ENCODE measurements around the gene C2orf66.

Gene C2orf66

GRCh38 chr2:196821195-196821594 lies 12.0 kb upstream of the C2orf66 start:
- no peak for ATAC-seq (replicated peaks; ENCODE audit: extremely low read depth, poor library complexity, severe bottlenecking)
- no peak for DNase-seq (ENCODE audit: low spot score in 2 of 2)
- no peak overlapping the region for H3K4me3 Mint-ChIP-seq
- peaks cover 5% of the 10 kb centered on the region for H3K9me3 Mint-ChIP-seq
- H3K4me1 Mint-ChIP-seq = no peaks in the 10 kb centered on the region
- peaks cover 63% of the 10 kb centered on the region for H3K27me3 Mint-ChIP-seq
- H3K27ac Mint-ChIP-seq (ENCODE audit: low read depth) = no peak overlapping the region
- H3K36me3 Mint-ChIP-seq (ENCODE audit: insufficient read depth) = peaks cover 2% of the 10 kb centered on the region

DNA sequence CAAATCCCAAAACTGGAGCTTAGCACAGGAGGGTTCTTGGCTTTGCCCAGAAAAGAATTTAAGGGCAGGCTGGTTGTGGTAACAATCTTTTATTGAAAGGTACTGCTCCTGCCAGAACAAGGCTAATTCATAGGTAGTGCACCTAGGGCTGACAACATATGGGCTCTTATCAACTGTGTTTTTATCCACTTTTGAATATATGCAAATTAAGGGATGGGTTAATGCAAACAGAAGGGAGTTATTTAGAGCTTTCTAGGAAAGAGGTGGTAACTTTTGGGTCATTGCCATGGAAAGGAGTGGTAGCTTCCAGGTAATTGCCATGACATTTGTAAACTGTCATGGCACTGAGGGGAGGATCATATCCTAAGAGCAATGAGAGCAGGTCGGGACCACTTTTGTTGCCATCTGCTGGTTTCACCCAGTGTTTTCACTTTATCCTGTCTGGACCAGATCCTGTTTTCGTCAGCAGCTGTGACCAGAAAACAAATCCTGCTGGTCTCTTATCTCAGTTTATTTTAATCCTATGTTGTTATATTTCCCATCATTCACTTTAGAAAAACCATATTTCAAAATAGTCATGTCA lies 981 bp downstream of the C2orf66 start:
- ATAC-seq (replicated peaks; ENCODE audit: extremely low read depth, poor library complexity, severe bottlenecking) = no peak
- peaks cover 79% of the 10 kb centered on the region for H3K27me3 Mint-ChIP-seq
- H3K9me3 Mint-ChIP-seq = no peaks in the 10 kb centered on the region
- DNase-seq (ENCODE audit: low spot score in 2 of 2) = no peak
- no peaks in the 10 kb centered on the region for H3K36me3 Mint-ChIP-seq (ENCODE audit: insufficient read depth)
- no peak overlapping the region for H3K27ac Mint-ChIP-seq (ENCODE audit: low read depth)
- no peaks in the 10 kb centered on the region for H3K4me1 Mint-ChIP-seq
- no peak overlapping the region for H3K4me3 Mint-ChIP-seq

- no peaks in the 10 kb centered on the region for H3K9me3 Mint-ChIP-seq
- peaks cover 8% of the 10 kb centered on the region for H3K4me1 Mint-ChIP-seq
- H3K27ac Mint-ChIP-seq (ENCODE audit: low read depth) = no peak overlapping the region
- H3K4me3 Mint-ChIP-seq = no peak overlapping the region
- H3K36me3 Mint-ChIP-seq (ENCODE audit: insufficient read depth) = peaks cover 4% of the 10 kb centered on the region
- no peak for ATAC-seq (replicated peaks; ENCODE audit: extremely low read depth, poor library complexity, severe bottlenecking)
- no peak for DNase-seq (ENCODE audit: low spot score in 2 of 2)
- peaks cover 51% of the 10 kb centered on the region for H3K27me3 Mint-ChIP-seq
Observed at GRCh38 chr2:196804381-196804780, 4.8 kb downstream of the C2orf66 start.

GRCh38 chr2:196802401-196802800 lies 6.8 kb downstream of the C2orf66 start:
- H3K4me3 Mint-ChIP-seq = no peak overlapping the region
- H3K27ac Mint-ChIP-seq (ENCODE audit: low read depth) = no peak overlapping the region
- H3K9me3 Mint-ChIP-seq = no peaks in the 10 kb centered on the region
- peaks cover 8% of the 10 kb centered on the region for H3K36me3 Mint-ChIP-seq (ENCODE audit: insufficient read depth)
- peaks cover 36% of the 10 kb centered on the region for H3K27me3 Mint-ChIP-seq
- ATAC-seq (replicated peaks; ENCODE audit: extremely low read depth, poor library complexity, severe bottlenecking) (no peak), DNase-seq (ENCODE audit: low spot score in 2 of 2) (no peak)
- H3K4me1 Mint-ChIP-seq = peaks cover 14% of the 10 kb centered on the region

GRCh38 chr2:196801674-196802261 lies 7.4 kb downstream of the C2orf66 start:
- no peaks in the 10 kb centered on the region for H3K9me3 Mint-ChIP-seq
- H3K27ac Mint-ChIP-seq (ENCODE audit: low read depth) = no peak overlapping the region
- H3K4me1 Mint-ChIP-seq = peaks cover 20% of the 10 kb centered on the region
- ATAC-seq (replicated peaks; ENCODE audit: extremely low read depth, poor library complexity, severe bottlenecking) (no peak), DNase-seq (ENCODE audit: low spot score in 2 of 2) (no peak)
- peaks cover 30% of the 10 kb centered on the region for H3K27me3 Mint-ChIP-seq
- H3K4me3 Mint-ChIP-seq = no peak overlapping the region
- H3K36me3 Mint-ChIP-seq (ENCODE audit: insufficient read depth) = peaks cover 9% of the 10 kb centered on the region

DNA sequence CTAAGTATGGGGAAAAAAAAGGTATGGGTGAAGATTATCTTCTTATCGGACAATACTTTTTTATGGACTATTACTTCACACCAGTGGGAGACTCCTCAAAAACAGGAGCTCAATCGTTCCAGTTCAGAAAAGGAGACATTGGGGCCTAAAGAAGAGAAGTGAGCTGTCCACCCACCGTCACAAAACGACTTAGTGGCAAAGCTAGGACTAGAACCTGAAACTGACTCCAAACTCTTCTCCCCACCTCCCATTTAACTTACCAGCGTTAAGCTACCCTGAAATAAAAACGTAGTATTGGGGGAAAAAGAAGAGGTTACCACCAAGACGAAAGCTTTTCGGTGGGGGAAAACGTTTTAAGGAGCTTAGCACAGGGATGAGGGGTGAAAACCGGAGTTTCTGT lies 10.2 kb downstream of the C2orf66 start:
- peaks cover 14% of the 10 kb centered on the region for H3K27me3 Mint-ChIP-seq
- H3K36me3 Mint-ChIP-seq (ENCODE audit: insufficient read depth) = peaks cover 26% of the 10 kb centered on the region
- ATAC-seq (replicated peaks; ENCODE audit: extremely low read depth, poor library complexity, severe bottlenecking) = peak; percentile 12
- peak overlapping the region; percentile 97 for H3K27ac Mint-ChIP-seq (ENCODE audit: low read depth)
- peak overlapping the region; percentile 96 for H3K4me3 Mint-ChIP-seq
- peaks cover 28% of the 10 kb centered on the region for H3K4me1 Mint-ChIP-seq
- no peaks in the 10 kb centered on the region for H3K9me3 Mint-ChIP-seq
- DNase-seq (ENCODE audit: low spot score in 2 of 2) = no peak

DNA sequence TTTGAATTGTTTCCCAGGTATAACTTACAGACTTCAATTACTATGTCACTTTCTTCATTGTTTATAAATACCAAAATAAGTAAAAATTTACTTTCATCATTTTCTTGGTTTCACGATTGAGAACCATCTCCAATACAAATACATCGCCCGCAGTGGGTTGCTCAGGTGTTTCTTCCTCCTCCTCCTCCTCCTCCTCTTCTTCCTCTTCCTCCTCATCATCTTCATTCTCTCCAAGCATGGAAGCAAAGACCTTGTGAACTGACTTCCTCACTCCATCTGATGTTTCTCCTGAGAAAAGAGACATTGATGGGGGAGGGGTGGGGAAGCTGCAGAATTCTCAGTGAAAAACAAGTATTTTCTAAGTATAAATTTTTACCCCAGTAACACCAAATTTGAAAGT lies 16.3 kb downstream of the C2orf66 start:
- DNase-seq (ENCODE audit: low spot score in 2 of 2) = no peak
- no peaks in the 10 kb centered on the region for H3K27me3 Mint-ChIP-seq
- no peak overlapping the region for H3K27ac Mint-ChIP-seq (ENCODE audit: low read depth)
- peaks cover 14% of the 10 kb centered on the region for H3K4me1 Mint-ChIP-seq
- H3K9me3 Mint-ChIP-seq = no peaks in the 10 kb centered on the region
- H3K4me3 Mint-ChIP-seq = no peak overlapping the region
- H3K36me3 Mint-ChIP-seq (ENCODE audit: insufficient read depth) = peaks cover 58% of the 10 kb centered on the region
- ATAC-seq (replicated peaks; ENCODE audit: extremely low read depth, poor library complexity, severe bottlenecking) = no peak

DNA sequence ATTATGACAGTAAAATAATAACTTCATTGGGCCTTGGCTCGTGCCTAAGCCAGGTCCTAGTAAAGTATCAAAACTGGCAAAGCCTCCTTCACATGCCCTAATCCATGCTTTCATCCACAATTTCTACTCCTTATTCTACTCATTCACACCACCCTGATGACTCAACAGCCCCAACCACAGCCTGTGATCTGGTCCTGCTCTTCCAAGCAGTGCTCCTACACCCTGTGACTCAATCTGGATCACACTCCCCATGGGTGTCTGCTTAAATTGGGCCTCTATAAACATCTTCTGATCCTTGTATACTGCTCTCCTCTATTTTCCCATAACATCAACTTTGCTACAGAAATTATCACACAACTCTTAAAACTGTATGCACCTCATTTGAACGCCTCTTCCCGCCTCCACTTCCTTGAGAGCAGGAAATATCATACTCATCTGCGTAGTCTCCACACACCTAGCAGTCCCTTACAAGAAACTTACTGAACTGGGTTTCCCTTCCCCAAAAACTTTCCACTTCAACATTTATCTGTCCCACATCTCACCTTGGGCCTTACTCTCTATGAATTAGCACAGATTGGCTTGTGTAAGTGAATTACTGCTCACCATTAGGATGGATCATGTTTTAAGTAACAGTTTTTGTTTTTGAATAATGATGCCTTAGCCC lies 25.6 kb downstream of the C2orf66 start:
- no peak overlapping the region for H3K4me3 Mint-ChIP-seq
- H3K27ac Mint-ChIP-seq (ENCODE audit: low read depth) = no peak overlapping the region
- DNase-seq (ENCODE audit: low spot score in 2 of 2) = no peak
- peaks cover 41% of the 10 kb centered on the region for H3K36me3 Mint-ChIP-seq (ENCODE audit: insufficient read depth)
- peaks cover 5% of the 10 kb centered on the region for H3K4me1 Mint-ChIP-seq
- no peak for ATAC-seq (replicated peaks; ENCODE audit: extremely low read depth, poor library complexity, severe bottlenecking)
- H3K27me3 Mint-ChIP-seq = no peaks in the 10 kb centered on the region
- no peaks in the 10 kb centered on the region for H3K9me3 Mint-ChIP-seq

DNA sequence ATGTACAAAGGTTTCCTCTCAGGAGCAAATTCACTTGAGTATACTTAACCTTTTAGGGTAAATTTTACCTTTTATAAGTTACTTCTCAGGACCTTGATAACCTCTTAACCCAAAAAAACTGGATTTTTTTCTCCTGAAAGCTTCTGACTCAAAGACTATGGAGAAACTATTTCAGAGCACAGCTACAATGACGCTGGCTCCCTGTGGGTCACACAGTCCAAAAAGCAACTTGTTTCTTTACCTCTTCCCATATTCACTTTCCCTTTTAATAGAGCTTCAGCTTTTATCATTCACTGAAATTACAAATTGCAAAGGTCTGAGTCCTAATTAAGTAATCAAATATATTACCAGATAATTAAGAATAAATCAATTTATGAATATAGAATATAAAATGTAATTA lies 42.1 kb downstream of the C2orf66 start:
- no peak overlapping the region for H3K27ac Mint-ChIP-seq (ENCODE audit: low read depth)
- peaks cover 41% of the 10 kb centered on the region for H3K36me3 Mint-ChIP-seq (ENCODE audit: insufficient read depth)
- no peaks in the 10 kb centered on the region for H3K9me3 Mint-ChIP-seq
- H3K4me3 Mint-ChIP-seq = no peak overlapping the region
- no peaks in the 10 kb centered on the region for H3K27me3 Mint-ChIP-seq
- ATAC-seq (replicated peaks; ENCODE audit: extremely low read depth, poor library complexity, severe bottlenecking) (no peak), DNase-seq (ENCODE audit: low spot score in 2 of 2) (no peak)
- H3K4me1 Mint-ChIP-seq = no peaks in the 10 kb centered on the region

GRCh38 chr2:196759378-196759706 lies 49.8 kb downstream of the C2orf66 start:
- ATAC-seq (replicated peaks; ENCODE audit: extremely low read depth, poor library complexity, severe bottlenecking) = no peak
- H3K36me3 Mint-ChIP-seq (ENCODE audit: insufficient read depth) = peaks cover 13% of the 10 kb centered on the region
- peaks cover 24% of the 10 kb centered on the region for H3K9me3 Mint-ChIP-seq
- no peak overlapping the region for H3K27ac Mint-ChIP-seq (ENCODE audit: low read depth)
- no peaks in the 10 kb centered on the region for H3K27me3 Mint-ChIP-seq
- H3K4me1 Mint-ChIP-seq = no peaks in the 10 kb centered on the region
- no peak overlapping the region for H3K4me3 Mint-ChIP-seq
- no peak for DNase-seq (ENCODE audit: low spot score in 2 of 2)

- Mint-ChIP-seq H3K36me3 (ENCODE audit: insufficient read depth) (peaks cover 8% of the 10 kb centered on the region), H3K9me3 (peaks cover 28% of the 10 kb centered on the region), H3K27me3 (no peaks in the 10 kb centered on the region), H3K27ac (ENCODE audit: low read depth) (no peak overlapping the region), H3K4me3 (no peak overlapping the region), H3K4me1 (no peaks in the 10 kb centered on the region)
- no peak for DNase-seq (ENCODE audit: low spot score in 2 of 2)
- ATAC-seq (replicated peaks; ENCODE audit: extremely low read depth, poor library complexity, severe bottlenecking) = no peak
Observed at GRCh38 chr2:196758474-196759377, 50.4 kb downstream of the C2orf66 start.
